AG04449 (cell line): ENCODE data around the gene OR14K1.
"Not testable (repeated sequence)": the region's sequence is repeated elsewhere in the genome, so short reads cannot be mapped to it uniquely, and the experiment has no call there.

ENCODE experiments used
- CTCF ChIA-PET: fragments of 350-600 bp; formaldehyde crosslinking; extraction: SDS; loops from one replicate; lab custom pipeline; 2021; ENCODE audit warnings: antibody characterized with exemption; lab: Yijun Ruan, JAX
- POLR2A ChIA-PET: fragments of 400-600, 350-600 bp; formaldehyde crosslinking; extraction: SDS; loops from one replicate; lab custom pipeline; 2020; ENCODE audit warnings: antibody characterized with exemption, inconsistent platforms; lab: Yijun Ruan, JAX
- DNase-seq: peaks from one replicate; pipeline ENCODE4 v3.0.0-alpha.2; 2010; ENCODE audit warnings: low read depth, low spot score
- H3K4me3 ChIP-seq: 2 replicates; pipeline ENCODE4 v1.5.1; 2011; ENCODE audit warnings: low read depth, mild to moderate bottlenecking, control low read depth, low read length
- TF ChIP-seq, protein P1 (sequence below): IDR thresholded peaks from one replicate; pipeline ENCODE4 v1.5.1; 2011; ENCODE audit warnings: mild to moderate bottlenecking, moderate library complexity, low read length, control low read depth, inconsistent platforms; ENCODE audit not compliant: insufficient read depth; ENCODE audit errors: missing control alignments

Gene OR14K1, protein sequence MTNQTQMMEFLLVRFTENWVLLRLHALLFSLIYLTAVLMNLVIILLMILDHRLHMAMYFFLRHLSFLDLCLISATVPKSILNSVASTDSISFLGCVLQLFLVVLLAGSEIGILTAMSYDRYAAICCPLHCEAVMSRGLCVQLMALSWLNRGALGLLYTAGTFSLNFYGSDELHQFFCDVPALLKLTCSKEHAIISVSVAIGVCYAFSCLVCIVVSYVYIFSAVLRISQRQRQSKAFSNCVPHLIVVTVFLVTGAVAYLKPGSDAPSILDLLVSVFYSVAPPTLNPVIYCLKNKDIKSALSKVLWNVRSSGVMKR

DNA sequence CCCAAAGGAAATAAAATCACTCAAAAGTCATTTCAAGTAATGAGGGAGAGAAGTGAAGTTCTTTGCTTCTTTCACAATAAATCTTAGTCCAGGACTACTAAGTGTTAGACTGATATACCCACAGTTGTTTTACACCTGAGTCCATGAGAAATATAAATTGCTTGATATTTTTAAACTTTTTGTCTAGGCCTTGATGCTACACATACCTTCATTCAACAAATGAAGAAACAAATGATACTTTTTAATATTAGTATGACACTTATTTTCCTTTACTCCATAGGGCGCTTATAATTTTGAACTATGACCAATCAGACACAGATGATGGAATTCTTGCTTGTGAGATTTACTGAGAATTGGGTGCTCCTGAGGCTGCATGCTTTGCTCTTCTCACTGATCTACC is at the start of gene OR14K1:
OR14K1 (plus strand) TSS at position 301 of the 400 bp plus-strand sequence; CDS start at position 301, 0 bp downstream.
- ChIA-PET POLR2A (no interaction called here), CTCF (no interaction called here)
- TF ChIP-seq, protein P1, sequence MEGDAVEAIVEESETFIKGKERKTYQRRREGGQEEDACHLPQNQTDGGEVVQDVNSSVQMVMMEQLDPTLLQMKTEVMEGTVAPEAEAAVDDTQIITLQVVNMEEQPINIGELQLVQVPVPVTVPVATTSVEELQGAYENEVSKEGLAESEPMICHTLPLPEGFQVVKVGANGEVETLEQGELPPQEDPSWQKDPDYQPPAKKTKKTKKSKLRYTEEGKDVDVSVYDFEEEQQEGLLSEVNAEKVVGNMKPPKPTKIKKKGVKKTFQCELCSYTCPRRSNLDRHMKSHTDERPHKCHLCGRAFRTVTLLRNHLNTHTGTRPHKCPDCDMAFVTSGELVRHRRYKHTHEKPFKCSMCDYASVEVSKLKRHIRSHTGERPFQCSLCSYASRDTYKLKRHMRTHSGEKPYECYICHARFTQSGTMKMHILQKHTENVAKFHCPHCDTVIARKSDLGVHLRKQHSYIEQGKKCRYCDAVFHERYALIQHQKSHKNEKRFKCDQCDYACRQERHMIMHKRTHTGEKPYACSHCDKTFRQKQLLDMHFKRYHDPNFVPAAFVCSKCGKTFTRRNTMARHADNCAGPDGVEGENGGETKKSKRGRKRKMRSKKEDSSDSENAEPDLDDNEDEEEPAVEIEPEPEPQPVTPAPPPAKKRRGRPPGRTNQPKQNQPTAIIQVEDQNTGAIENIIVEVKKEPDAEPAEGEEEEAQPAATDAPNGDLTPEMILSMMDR, result no peak
- no peak within 1 kb of the TSS for H3K4me3 ChIP-seq
- no peak for DNase-seq

DNA sequence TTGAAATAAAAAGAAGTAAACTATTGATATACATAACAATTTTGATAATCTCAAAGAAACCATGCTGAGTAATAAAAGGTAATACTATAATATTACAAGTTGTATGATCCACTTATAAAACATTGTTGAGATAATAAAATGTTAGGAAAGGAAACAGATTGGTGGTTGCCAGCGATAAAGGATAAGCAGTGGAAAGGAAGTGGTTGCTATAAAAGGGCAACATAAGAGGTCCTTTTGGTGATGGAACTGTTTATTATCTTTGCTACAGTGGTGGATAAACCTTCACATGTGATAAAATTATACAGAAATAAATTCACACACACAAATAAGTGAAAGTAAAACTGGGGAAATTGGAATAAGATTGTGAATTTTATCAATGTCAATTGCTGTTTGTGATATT is 37.1 kb upstream of the OR14K1 start:
- ChIA-PET CTCF (no interaction called here), POLR2A (no interaction called here)
- TF ChIP-seq, protein P1, result no peak
- H3K4me3 ChIP-seq, result no peak overlapping the region
- DNase-seq, result no peak

DNA sequence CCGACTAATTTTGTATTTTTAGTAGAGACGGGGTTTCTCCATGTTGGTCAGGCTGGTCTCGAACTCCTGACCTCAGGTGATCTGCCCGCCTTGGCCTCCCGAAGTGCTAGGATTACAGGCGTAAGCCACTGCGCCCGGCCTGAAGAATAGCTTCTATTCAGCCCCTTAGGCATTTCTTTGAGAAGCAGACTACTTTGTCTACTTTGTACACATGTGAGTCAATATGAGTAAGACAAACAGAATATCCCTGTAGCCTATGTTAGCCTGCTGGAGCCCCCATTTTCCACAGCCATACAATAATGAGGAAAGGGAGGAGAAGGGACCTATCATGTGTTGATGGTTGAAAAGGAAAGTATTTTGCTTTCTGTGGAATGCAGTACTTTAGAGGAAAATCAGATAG is 27.7 kb upstream of the OR14K1 start:
- H3K4me3 ChIP-seq, CTCF ChIA-PET, POLR2A ChIA-PET, DNase-seq: not testable (repeated sequence)

DNA sequence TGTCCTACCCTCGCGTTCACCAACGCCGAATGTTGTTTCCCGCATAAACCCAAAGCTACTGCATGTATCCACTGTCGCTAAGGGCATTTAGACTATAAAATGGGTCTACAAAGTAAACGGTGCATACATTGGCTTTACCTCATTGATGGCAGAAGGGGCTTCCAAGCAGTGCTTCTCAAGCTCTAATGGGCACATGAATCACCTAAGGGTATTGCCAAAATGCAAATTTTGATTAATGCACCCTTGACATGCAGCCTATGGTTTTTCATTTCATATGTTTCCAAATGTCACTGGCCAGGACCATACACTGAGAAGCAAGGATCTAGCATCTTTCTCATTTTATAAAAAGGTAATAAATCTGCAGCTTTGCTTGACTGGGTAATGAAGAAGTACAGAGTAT is 24.7 kb upstream of the OR14K1 start:
- CTCF ChIA-PET, result no interaction called here
- H3K4me3 ChIP-seq, result no peak overlapping the region
- TF ChIP-seq, protein P1, result no peak
- DNase-seq, result no peak
- POLR2A ChIA-PET, result no interaction called here

DNA sequence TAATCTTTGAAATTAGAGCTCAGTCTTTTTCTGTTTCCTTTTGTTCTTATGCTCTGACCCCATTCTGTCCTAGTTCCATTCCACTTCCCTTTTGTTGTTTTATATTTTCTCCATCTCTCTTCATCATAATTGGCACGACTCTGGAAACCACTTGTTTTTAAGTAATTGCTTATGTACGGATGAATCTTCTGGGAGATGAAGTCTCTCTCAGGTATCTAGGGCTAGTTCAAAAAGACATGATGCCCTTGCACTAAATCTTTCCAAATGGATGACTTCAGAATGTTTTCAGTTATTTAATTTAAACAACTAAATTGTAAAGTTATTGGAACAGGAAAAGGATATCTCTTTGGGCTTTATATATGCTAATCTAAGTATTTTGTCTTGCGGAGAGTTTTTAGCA is 21.9 kb upstream of the OR14K1 start, which contains the start of gene OR6F1:
OR6F1 (minus strand) TSS at position 101 of the 400 bp plus-strand sequence. CDS start 3,891 bp downstream, outside the sequence.
- no peak for DNase-seq
- no peak within 1 kb of the TSS for H3K4me3 ChIP-seq
- ChIA-PET POLR2A (no interaction called here), CTCF (no interaction called here)
- TF ChIP-seq, protein P1, result no peak

DNA sequence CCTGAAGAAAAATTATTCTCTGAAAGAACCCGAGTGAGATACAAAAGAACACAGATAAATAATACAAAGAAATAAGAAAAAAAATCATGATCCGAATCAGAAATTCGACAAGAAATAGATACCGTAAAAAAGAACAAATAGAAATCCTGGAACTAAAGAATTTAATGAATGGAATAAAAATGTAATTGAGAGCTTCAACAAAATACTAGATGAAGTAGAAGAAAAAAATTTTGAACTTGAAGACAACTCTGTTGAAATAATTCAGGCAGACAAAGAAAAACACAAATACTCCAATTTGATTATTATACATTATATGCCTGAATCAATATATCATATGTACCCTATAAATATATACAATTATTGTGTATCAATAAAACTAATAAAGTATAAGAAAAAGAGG is 17.2 kb upstream of the OR14K1 start:
- no peak for DNase-seq
- no peak overlapping the region for H3K4me3 ChIP-seq
- TF ChIP-seq, protein P1, result no peak
- CTCF ChIA-PET, result no interaction called here
- POLR2A ChIA-PET, result no interaction called here

DNA sequence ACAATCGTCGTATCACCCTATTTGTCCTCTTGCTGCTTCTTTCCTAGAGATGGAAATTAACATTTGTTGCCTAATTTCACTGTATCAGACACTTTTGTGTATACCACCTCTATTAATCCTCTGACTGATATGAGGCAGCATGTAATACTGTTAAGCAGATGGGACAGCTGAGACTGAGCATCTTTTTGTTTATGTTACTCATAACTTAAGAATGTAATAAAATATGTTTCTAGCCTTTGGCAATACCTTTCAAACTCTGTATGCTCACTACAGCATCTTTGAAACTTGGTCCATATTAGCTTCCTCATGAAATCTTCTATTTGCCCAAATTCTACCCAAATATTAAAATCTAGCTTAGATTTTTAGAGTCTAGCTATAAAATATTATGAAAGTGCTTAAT is 2.3 kb downstream of the OR14K1 start:
- POLR2A ChIA-PET, result no interaction called here
- TF ChIP-seq, protein P1, result no peak
- CTCF ChIA-PET, result no interaction called here
- DNase-seq, result no peak
- no peak overlapping the region for H3K4me3 ChIP-seq
